Upper lobe of left lung (tissue), 4 donors: ENCODE measurements around the gene EHD4.

Source experiments
- EP300 ChIP-seq, 4 donors: sonication (generic); formaldehyde crosslinking; IDR thresholded peaks; one replicate each; pipeline ENCODE4 v1.5.1; 2017; ENCODE audit warnings: antibody characterized with exemption in 4 of 4, control low read depth in 2 of 4
- TF ChIP-seq, protein P1 (sequence below), 6 experiments: fragments of 450-650 bp in 4 of 6; fragments of 200-600 bp in 2 of 6; sonication (generic) in 2 of 6; IDR thresholded peaks; one replicate each; pipeline ENCODE4 v1.5.1; 2016 to 2019; ENCODE audit warnings: antibody characterized with exemption in 6 of 6

DNA sequence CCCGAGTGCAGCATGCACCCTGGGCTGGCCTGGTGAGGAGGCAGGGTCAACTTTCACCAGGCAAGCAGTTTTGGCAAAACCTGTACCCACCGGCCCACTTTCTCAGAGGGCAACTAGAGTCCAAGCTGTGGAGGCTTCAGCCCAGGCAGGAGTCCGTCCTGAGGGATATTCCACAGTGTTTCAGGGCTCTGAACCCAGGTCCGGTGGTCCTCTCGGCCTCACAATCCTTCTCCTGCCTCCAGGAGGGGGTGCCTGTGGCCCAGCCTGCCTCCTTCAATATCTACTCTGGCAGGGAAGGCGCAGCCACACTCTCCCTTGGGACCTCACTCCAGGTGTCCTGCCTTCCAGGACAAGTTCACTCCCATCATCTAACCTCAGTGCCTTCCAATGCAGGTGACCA, 44.6 kb upstream of the EHD4 start:
- TF ChIP-seq, protein P1, sequence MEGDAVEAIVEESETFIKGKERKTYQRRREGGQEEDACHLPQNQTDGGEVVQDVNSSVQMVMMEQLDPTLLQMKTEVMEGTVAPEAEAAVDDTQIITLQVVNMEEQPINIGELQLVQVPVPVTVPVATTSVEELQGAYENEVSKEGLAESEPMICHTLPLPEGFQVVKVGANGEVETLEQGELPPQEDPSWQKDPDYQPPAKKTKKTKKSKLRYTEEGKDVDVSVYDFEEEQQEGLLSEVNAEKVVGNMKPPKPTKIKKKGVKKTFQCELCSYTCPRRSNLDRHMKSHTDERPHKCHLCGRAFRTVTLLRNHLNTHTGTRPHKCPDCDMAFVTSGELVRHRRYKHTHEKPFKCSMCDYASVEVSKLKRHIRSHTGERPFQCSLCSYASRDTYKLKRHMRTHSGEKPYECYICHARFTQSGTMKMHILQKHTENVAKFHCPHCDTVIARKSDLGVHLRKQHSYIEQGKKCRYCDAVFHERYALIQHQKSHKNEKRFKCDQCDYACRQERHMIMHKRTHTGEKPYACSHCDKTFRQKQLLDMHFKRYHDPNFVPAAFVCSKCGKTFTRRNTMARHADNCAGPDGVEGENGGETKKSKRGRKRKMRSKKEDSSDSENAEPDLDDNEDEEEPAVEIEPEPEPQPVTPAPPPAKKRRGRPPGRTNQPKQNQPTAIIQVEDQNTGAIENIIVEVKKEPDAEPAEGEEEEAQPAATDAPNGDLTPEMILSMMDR (IDR thresholded peaks at IDR 0.05) = no peak
- no peak for TF ChIP-seq EP300 (IDR thresholded peaks at IDR 0.05)
